Transverse colon (tissue), 4 donors: ENCODE data around the gene LARGE1.

Source experiments
- POLR2A ChIP-seq: fragments of 450-650 bp; IDR thresholded peaks from one replicate; pipeline ENCODE4 v1.6.1; 2016; ENCODE audit warnings: antibody characterized with exemption, mild to moderate bottlenecking, moderate library complexity
- POLR2AphosphoS5 ChIP-seq, 3 donors: sonication (generic); formaldehyde crosslinking; IDR thresholded peaks; one replicate each; pipeline ENCODE4 v1.6.1; 2016; ENCODE audit warnings: antibody characterized with exemption in 3 of 3
- TF ChIP-seq, protein P1 (sequence below), 5 experiments: fragments of 200-600 bp in 3 of 5; fragments of 450-650 bp in 2 of 5; sonication (generic) in 3 of 5; IDR thresholded peaks; 1 replicate in 2 of 5; 2 replicates in 3 of 5; pipeline ENCODE4 v1.5.1; 2016 to 2017; ENCODE audit warnings: antibody characterized with exemption in 5 of 5, inconsistent platforms in 3 of 5, mild to moderate bottlenecking in 2 of 5, moderate library complexity in 1 of 5

DNA sequence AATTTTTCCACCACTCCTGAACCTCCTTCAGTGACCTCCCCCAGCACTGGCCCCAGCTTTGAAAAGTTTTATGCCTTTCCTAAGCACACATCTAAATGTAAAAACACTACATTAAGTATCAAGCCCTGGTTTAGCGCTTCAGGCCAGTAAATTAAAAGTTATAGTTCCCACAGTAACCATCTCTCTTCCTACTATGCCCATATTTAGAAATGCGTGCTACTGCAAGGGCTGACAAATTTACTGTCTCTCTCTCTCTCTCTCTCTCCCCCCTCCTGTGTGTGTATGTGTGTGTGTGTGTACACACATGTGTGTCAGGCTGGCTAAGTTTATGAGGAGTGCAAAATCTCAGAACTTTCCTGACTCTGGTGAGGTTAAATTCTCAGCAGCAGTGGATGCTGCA lies 231.4 kb downstream of the LARGE1 start:
- TF ChIP-seq, protein P1, sequence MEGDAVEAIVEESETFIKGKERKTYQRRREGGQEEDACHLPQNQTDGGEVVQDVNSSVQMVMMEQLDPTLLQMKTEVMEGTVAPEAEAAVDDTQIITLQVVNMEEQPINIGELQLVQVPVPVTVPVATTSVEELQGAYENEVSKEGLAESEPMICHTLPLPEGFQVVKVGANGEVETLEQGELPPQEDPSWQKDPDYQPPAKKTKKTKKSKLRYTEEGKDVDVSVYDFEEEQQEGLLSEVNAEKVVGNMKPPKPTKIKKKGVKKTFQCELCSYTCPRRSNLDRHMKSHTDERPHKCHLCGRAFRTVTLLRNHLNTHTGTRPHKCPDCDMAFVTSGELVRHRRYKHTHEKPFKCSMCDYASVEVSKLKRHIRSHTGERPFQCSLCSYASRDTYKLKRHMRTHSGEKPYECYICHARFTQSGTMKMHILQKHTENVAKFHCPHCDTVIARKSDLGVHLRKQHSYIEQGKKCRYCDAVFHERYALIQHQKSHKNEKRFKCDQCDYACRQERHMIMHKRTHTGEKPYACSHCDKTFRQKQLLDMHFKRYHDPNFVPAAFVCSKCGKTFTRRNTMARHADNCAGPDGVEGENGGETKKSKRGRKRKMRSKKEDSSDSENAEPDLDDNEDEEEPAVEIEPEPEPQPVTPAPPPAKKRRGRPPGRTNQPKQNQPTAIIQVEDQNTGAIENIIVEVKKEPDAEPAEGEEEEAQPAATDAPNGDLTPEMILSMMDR (IDR thresholded peaks at IDR 0.05), result no peak
- TF ChIP-seq POLR2A, result no peak
- TF ChIP-seq POLR2AphosphoS5 (IDR thresholded peaks at IDR 0.05), result no peak
